Osteocyte (in vitro differentiated cells): ENCODE measurements around the gene AKAP13. TPM values are rescaled to one million over a fixed set of nuclear protein-coding genes. Genes with fewer than 3 reads are reported as not detected.
A peak's percentile ranks its signal among the peaks of the same experiment; 100 is the strongest.
"Not testable (repeated sequence)": the region's sequence is repeated elsewhere in the genome, so short reads cannot be mapped to it uniquely, and the experiment has no call there.

Source experiments
- DNase-seq: peaks from one replicate; pipeline ENCODE4 v3.0.0; 2021; ENCODE audit warnings: mixed read lengths; ENCODE audit not compliant: unreplicated experiment; ENCODE audit errors: extremely low spot score
- H3K27ac Mint-ChIP-seq: one replicate; pipeline ENCODE4 v1.8.0; 2021; ENCODE audit warnings: mild to moderate bottlenecking, mixed read lengths; ENCODE audit not compliant: unreplicated experiment
- H3K27me3 Mint-ChIP-seq: one replicate; pipeline ENCODE4 v1.8.0; 2021; ENCODE audit warnings: mixed read lengths; ENCODE audit not compliant: unreplicated experiment
- H3K36me3 Mint-ChIP-seq: one replicate; pipeline ENCODE4 v1.8.0; 2021; ENCODE audit warnings: mixed read lengths; ENCODE audit not compliant: unreplicated experiment
- H3K4me1 Mint-ChIP-seq: one replicate; pipeline ENCODE4 v1.8.0; 2021; ENCODE audit warnings: mixed read lengths; ENCODE audit not compliant: unreplicated experiment
- H3K4me3 Mint-ChIP-seq: one replicate; pipeline ENCODE4 v1.8.0; 2021; ENCODE audit warnings: mild to moderate bottlenecking, moderate library complexity, mixed read lengths; ENCODE audit not compliant: unreplicated experiment
- H3K9me3 Mint-ChIP-seq: one replicate; pipeline ENCODE4 v1.8.0; 2021; ENCODE audit warnings: mixed read lengths; ENCODE audit not compliant: unreplicated experiment
- total RNA-seq: library from RNA; stranded (reverse); gene quantifications from 2 replicates; pipeline ENCODE4 v1.2.1, GENCODE V29; 2021
- TF ChIP-seq, protein P1 (sequence below): fragments of 200-600 bp; sonication (generic); IDR thresholded peaks from 2 replicates; pipeline ENCODE4 v1.5.0; 2021; ENCODE audit warnings: antibody characterized with exemption, mild to moderate bottlenecking, moderate library complexity

The AKAP13 gene
- total RNA-seq, 1 donor from 2014 or later = 146 TPM

DNA sequence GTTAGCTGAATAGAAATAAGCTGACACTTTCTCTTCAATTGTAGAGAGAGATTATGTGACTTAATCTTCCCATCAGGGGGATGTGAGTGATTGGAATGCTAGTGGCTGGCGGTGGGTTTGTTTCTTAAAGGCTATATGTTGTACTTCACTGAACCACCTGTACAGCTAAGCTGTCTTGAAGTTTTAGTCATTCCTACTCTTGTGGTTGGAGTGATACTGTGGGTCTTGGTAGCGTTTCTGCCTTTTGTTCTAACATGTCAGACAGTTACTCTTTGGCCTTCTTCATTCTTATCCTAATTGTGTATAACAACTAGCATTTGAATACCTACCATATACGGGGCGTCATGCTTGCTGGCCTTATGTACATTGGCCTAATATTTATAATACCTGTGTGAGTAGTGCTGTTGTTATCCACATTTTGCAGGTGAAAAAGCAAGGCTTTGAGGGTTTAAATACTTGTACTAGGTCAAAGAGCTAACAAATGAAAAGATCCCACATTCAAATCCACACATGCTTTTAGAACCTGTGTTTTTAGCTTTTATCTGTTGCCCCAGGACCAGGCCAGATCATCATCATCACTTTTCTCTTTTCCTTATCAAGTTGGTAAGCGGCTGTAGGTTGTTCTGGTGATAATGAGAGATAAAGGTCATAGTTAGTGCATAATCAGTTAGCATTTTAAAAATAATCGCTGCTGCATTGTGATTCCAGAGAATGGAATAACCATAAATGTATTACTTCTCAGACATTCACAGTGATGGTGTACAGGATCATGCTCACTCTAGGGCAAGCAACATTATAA lies 50.2 kb downstream of the AKAP13 start:
- Mint-ChIP-seq H3K27me3 (no peaks in the 10 kb centered on the region), H3K4me3 (no peak overlapping the region), H3K36me3 (no peaks in the 10 kb centered on the region), H3K27ac (no peak overlapping the region), H3K9me3 (no peaks in the 10 kb centered on the region), H3K4me1 (peaks cover 43% of the 10 kb centered on the region)
- TF ChIP-seq, protein P1, sequence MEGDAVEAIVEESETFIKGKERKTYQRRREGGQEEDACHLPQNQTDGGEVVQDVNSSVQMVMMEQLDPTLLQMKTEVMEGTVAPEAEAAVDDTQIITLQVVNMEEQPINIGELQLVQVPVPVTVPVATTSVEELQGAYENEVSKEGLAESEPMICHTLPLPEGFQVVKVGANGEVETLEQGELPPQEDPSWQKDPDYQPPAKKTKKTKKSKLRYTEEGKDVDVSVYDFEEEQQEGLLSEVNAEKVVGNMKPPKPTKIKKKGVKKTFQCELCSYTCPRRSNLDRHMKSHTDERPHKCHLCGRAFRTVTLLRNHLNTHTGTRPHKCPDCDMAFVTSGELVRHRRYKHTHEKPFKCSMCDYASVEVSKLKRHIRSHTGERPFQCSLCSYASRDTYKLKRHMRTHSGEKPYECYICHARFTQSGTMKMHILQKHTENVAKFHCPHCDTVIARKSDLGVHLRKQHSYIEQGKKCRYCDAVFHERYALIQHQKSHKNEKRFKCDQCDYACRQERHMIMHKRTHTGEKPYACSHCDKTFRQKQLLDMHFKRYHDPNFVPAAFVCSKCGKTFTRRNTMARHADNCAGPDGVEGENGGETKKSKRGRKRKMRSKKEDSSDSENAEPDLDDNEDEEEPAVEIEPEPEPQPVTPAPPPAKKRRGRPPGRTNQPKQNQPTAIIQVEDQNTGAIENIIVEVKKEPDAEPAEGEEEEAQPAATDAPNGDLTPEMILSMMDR = no peak
- no peak for DNase-seq

GRCh38 chr15:85439996-85440395 lies 59.6 kb downstream of the AKAP13 start:
- Mint-ChIP-seq H3K27me3 (no peaks in the 10 kb centered on the region), H3K4me3 (no peak overlapping the region), H3K9me3 (no peaks in the 10 kb centered on the region), H3K27ac (peak overlapping the region; percentile 25), H3K36me3 (no peaks in the 10 kb centered on the region), H3K4me1 (peaks cover 41% of the 10 kb centered on the region)
- DNase-seq = no peak
- TF ChIP-seq, protein P1 = no peak

- Mint-ChIP-seq H3K9me3 (no peaks in the 10 kb centered on the region), H3K27ac (peak overlapping the region; percentile 27), H3K27me3 (no peaks in the 10 kb centered on the region), H3K4me1 (peaks cover 43% of the 10 kb centered on the region), H3K4me3 (no peak overlapping the region), H3K36me3 (no peaks in the 10 kb centered on the region)
- TF ChIP-seq, protein P1 = no peak
- DNase-seq = no peak
These were observed 60.0 kb downstream of the AKAP13 start for GRCh38 chr15:85440451-85440850.

GRCh38 chr15:85441854-85442253 lies 61.5 kb downstream of the AKAP13 start:
- peaks cover 43% of the 10 kb centered on the region for H3K4me1 Mint-ChIP-seq
- H3K4me3 Mint-ChIP-seq, H3K36me3 Mint-ChIP-seq, H3K9me3 Mint-ChIP-seq, DNase-seq, H3K27me3 Mint-ChIP-seq: not testable (repeated sequence)
- H3K27ac Mint-ChIP-seq = peak overlapping the region; percentile 50

GRCh38 chr15:85443046-85443445 lies 62.6 kb downstream of the AKAP13 start:
- peaks cover 43% of the 10 kb centered on the region for H3K4me1 Mint-ChIP-seq
- DNase-seq = no peak
- H3K36me3 Mint-ChIP-seq = no peaks in the 10 kb centered on the region
- no peak overlapping the region for H3K4me3 Mint-ChIP-seq
- H3K27ac Mint-ChIP-seq = peak overlapping the region; percentile 73
- no peaks in the 10 kb centered on the region for H3K9me3 Mint-ChIP-seq
- TF ChIP-seq, protein P1 = no peak
- no peaks in the 10 kb centered on the region for H3K27me3 Mint-ChIP-seq
